HEK293T (cell line): ENCODE data around the gene SPRING1.
"Not testable (repeated sequence)": the region's sequence is repeated elsewhere in the genome, so short reads cannot be mapped to it uniquely, and the experiment has no call there.

Experiments used
- CTCF ChIA-PET: fragments of 350-600 bp; formaldehyde crosslinking; extraction: SDS; loops from one replicate; lab custom pipeline; 2021; ENCODE audit warnings: antibody characterized with exemption, inconsistent platforms; lab: Yijun Ruan, JAX
- POLR2A ChIA-PET: fragments of 350-600 bp; formaldehyde crosslinking; extraction: SDS; loops from one replicate; lab custom pipeline; 2020; ENCODE audit warnings: antibody characterized with exemption, inconsistent platforms; lab: Yijun Ruan, JAX
- DNase-seq: peaks from one replicate; pipeline ENCODE4 v3.0.0; 2012; ENCODE audit warnings: mixed read lengths; ENCODE audit errors: extremely low spot score
- ARNT ChIP-seq: fragments of 450-650 bp; IDR thresholded peaks from 2 replicates; pipeline ENCODE4 v1.6.1; 2017; ENCODE audit warnings: mild to moderate bottlenecking
- BHLHE40 ChIP-seq: fragments of 450-650 bp; IDR thresholded peaks from 2 replicates; pipeline ENCODE4 v1.6.1; 2016; ENCODE audit warnings: mild to moderate bottlenecking, moderate library complexity, borderline replicate concordance
- CTBP1 ChIP-seq: fragments of 450-650 bp; IDR thresholded peaks from 2 replicates; pipeline ENCODE4 v1.6.1; 2016; ENCODE audit warnings: borderline replicate concordance
- ELF4 ChIP-seq: fragments of 450-650 bp; IDR thresholded peaks from 2 replicates; pipeline ENCODE4 v1.6.1; 2017; ENCODE audit warnings: antibody characterized with exemption
- FOXA1 ChIP-seq: fragments of 450-650 bp; IDR thresholded peaks from 2 replicates; pipeline ENCODE4 v1.6.1; 2016; ENCODE audit warnings: mild to moderate bottlenecking
- FOXK2 ChIP-seq: fragments of 450-650 bp; IDR thresholded peaks from 2 replicates; pipeline ENCODE4 v1.6.1; 2016; ENCODE audit warnings: mild to moderate bottlenecking
- FOXM1 ChIP-seq: fragments of 450-650 bp; IDR thresholded peaks from 2 replicates; pipeline ENCODE4 v1.6.1; 2017; ENCODE audit warnings: mild to moderate bottlenecking, borderline replicate concordance
- HDGF ChIP-seq: fragments of 450-650 bp; IDR thresholded peaks from 2 replicates; pipeline ENCODE4 v1.6.1; 2017; ENCODE audit warnings: antibody characterized with exemption, borderline replicate concordance
- L3MBTL2 ChIP-seq: fragments of 450-650 bp; conservative IDR thresholded peaks from 2 replicates; pipeline ENCODE4 v1.6.1; 2016; ENCODE audit warnings: mild to moderate bottlenecking
- LEF1 ChIP-seq: fragments of 450-650 bp; IDR thresholded peaks from 2 replicates; pipeline ENCODE4 v1.6.1; 2017; ENCODE audit warnings: mild to moderate bottlenecking, borderline replicate concordance
- NFRKB ChIP-seq: fragments of 450-650 bp; IDR thresholded peaks from 2 replicates; pipeline ENCODE4 v1.6.1; 2016; ENCODE audit warnings: mild to moderate bottlenecking, moderate library complexity
- PKNOX1 ChIP-seq: fragments of 450-650 bp; IDR thresholded peaks from 2 replicates; pipeline ENCODE4 v1.6.1; 2016
- SP1 ChIP-seq: fragments of 450-650 bp; IDR thresholded peaks from 2 replicates; pipeline ENCODE4 v1.6.1; 2017
- SUZ12 ChIP-seq: fragments of 450-650 bp; IDR thresholded peaks from 2 replicates; pipeline ENCODE4 v1.6.1; 2016; ENCODE audit warnings: mild to moderate bottlenecking
- TARDBP ChIP-seq: fragments of 450-650 bp; IDR thresholded peaks from 2 replicates; pipeline ENCODE4 v1.6.1; 2016
- ZNF384 ChIP-seq: fragments of 450-650 bp; IDR thresholded peaks from 2 replicates; pipeline ENCODE4 v1.6.1; 2016

Gene SPRING1

GRCh38 chr12:116749884-116750283 lies 12.0 kb upstream of the SPRING1 start:
- CTCF ChIA-PET: no interaction called here
- no peak for TF ChIP-seq ARNT
- no peak for TF ChIP-seq FOXK2
- TF ChIP-seq ZNF384: no peak
- TF ChIP-seq PKNOX1: no peak
- TF ChIP-seq ELF4: no peak
- no peak for TF ChIP-seq CTBP1
- TF ChIP-seq SP1: no peak
- TF ChIP-seq TARDBP: no peak
- no peak for DNase-seq
- POLR2A ChIA-PET: no interaction called here

DNA sequence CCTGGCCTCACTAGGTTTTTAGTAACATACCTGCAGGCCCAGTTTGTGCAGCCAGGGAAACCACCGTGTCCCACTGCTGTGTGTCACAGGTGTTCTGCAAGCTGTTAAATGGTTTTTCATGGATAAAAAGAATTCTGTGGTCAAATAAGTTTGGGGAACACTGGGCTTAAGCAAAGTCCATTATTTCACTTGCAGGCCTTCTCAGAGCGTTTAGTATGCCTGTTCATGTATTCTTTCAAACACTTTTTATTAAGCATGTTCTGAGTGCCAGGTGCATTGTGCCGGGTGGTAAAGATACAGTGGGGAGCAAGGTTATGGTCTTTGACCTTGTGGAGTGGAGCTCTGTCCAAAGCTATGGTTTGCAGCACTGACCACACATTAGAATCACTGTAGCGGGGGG lies 7.7 kb upstream of the SPRING1 start:
- TF ChIP-seq ZNF384: no peak
- TF ChIP-seq SUZ12: no peak
- no peak for TF ChIP-seq TARDBP
- TF ChIP-seq HDGF: no peak
- no peak for TF ChIP-seq FOXM1
- no peak for TF ChIP-seq FOXA1
- no peak for TF ChIP-seq PKNOX1
- no peak for TF ChIP-seq LEF1
- DNase-seq: no peak
- ChIA-PET POLR2A (no interaction called here), CTCF (no interaction called here)

DNA sequence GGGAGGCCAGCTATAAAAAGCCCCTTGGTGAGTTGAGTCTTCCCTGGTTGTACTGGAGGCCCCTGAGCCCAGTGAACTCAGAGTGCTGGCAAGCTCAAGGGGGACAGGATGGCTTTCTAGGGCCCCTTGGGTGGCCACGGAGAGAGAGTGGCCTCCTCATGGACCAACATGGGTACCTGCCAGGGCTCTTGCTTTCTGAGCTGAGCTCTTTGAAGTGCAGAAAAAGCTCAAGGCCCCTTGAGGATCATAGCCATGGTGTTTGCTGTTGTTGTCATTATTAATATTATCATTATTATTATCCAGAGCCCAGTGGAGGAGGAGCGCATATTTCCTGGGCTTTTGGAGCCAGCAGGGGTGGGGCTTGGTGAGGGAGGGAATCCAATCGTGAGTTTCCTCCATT lies 6.9 kb upstream of the SPRING1 start:
- CTCF ChIA-PET: no interaction called here
- POLR2A ChIA-PET: no interaction called here
- TF ChIP-seq FOXM1 (no peak), LEF1 (no peak), SP1 (no peak), NFRKB (no peak), BHLHE40 (no peak), ELF4 (no peak), ZNF384 (no peak), PKNOX1 (no peak), HDGF (no peak), L3MBTL2 (no peak), SUZ12 (no peak), FOXK2 (no peak), FOXA1 (no peak)
- no peak for DNase-seq

DNA sequence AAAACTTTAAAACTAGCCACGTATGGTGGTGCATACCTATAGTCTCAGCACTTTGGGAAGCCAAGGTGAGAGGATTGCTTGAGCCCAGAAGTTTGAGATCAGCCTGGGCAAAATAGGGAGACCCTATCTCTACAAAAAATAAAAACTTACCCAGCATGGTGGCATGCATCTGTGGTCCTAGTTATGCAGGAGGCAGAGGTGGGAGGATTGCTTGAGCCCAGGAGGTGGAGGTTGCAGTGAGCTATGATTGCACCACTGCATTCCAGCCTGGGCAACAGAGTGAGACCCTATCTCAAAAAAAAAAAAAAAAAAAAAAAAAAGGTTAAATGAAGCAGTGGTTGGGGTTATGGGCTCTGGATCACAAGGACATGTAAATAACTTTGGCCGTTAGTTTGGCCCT lies 4.9 kb upstream of the SPRING1 start:
- CTCF ChIA-PET, POLR2A ChIA-PET, DNase-seq: not testable (repeated sequence)

GRCh38 chr12:116739381-116739887 lies 1.6 kb upstream of the SPRING1 start:
- ChIA-PET POLR2A (no interaction called here), CTCF (no interaction called here)

More at GRCh38 chr12:116739381-116739887, 1.6 kb upstream of the SPRING1 start:
- no peak for DNase-seq
- TF ChIP-seq L3MBTL2 (no peak), LEF1 (no peak), NFRKB (no peak), BHLHE40 (no peak), FOXK2 (no peak), HDGF (no peak), ELF4 (no peak), ZNF384 (no peak), PKNOX1 (no peak), FOXA1 (no peak), SUZ12 (no peak), TARDBP (no peak), FOXM1 (no peak), CTBP1 (no peak), ARNT (no peak), SP1 (no peak)
